Stomach smooth muscle (tissue), 2 donors: ENCODE measurements around the gene SCAMP1.

Experiments used
- H3K27ac ChIP-seq: one replicate; pipeline ENCODE4 v1.7.0; 2013; ENCODE audit warnings: mild to moderate bottlenecking, low read length, inconsistent platforms
- H3K27me3 ChIP-seq, 2 donors: one replicate each; pipeline ENCODE4 v1.7.0; 2013; ENCODE audit warnings: low read length in 2 of 2; ENCODE audit not compliant: insufficient read depth in 2 of 2, control insufficient read depth in 1 of 2
- H3K36me3 ChIP-seq, 2 donors: one replicate each; pipeline ENCODE4 v1.7.0; 2013; ENCODE audit warnings: low read length in 2 of 2; ENCODE audit not compliant: control insufficient read depth in 2 of 2, insufficient read depth in 2 of 2
- H3K4me1 ChIP-seq: one replicate; pipeline ENCODE4 v1.7.0; 2013; ENCODE audit warnings: low read length; ENCODE audit not compliant: control insufficient read depth, insufficient read depth
- H3K4me3 ChIP-seq, 2 donors: one replicate each; pipeline ENCODE4 v1.7.0; 2013; ENCODE audit warnings: low read length in 2 of 2
- H3K9ac ChIP-seq, 2 donors: one replicate each; pipeline ENCODE4 v1.7.0; 2013; ENCODE audit warnings: low read length in 2 of 2, mild to moderate bottlenecking in 1 of 2
- H3K9me3 ChIP-seq, 2 donors: one replicate each; pipeline ENCODE4 v1.7.0; 2013; ENCODE audit warnings: low read length in 2 of 2; ENCODE audit not compliant: control insufficient read depth in 2 of 2
- donor health status: healthy.
- donor health status: Pancreatic carcinoma.

The SCAMP1 gene

GRCh38 chr5:78496373-78496772 lies 136.0 kb downstream of the SCAMP1 start:
- Histone ChIP-seq H3K27ac (no peak overlapping the region), H3K27me3 (no peaks in the 10 kb centered on the region), H3K9me3 (no peaks in the 10 kb centered on the region)

GRCh38 chr5:78497573-78498533 lies 137.4 kb downstream of the SCAMP1 start:
- Histone ChIP-seq H3K9me3 (no peaks in the 10 kb centered on the region), H3K4me1 (peaks cover 42% of the 10 kb centered on the region), H3K27me3 (no peaks in the 10 kb centered on the region), H3K36me3 (no peaks in the 10 kb centered on the region), H3K27ac (no peak overlapping the region), H3K4me3 (peak overlapping the region in 1 of 2 donors; percentile 47), H3K9ac (peak overlapping the region in 1 of 2 donors; percentile 21)

More at GRCh38 chr5:78496373-78496772, 136.0 kb downstream of the SCAMP1 start:
- Histone ChIP-seq H3K4me3 (no peak overlapping the region), H3K4me1 (peaks cover 38% of the 10 kb centered on the region), H3K36me3 (no peaks in the 10 kb centered on the region), H3K9ac (no peak overlapping the region)

- Histone ChIP-seq H3K36me3 (no peaks in the 10 kb centered on the region), H3K27ac (no peak overlapping the region), H3K9me3 (no peaks in the 10 kb centered on the region), H3K4me3 (no peak overlapping the region), H3K4me1 (peaks cover 49% of the 10 kb centered on the region), H3K27me3 (no peaks in the 10 kb centered on the region), H3K9ac (no peak overlapping the region)
Measured at GRCh38 chr5:78499485-78499884, 139.1 kb downstream of the SCAMP1 start.

GRCh38 chr5:78500028-78500427 lies 139.6 kb downstream of the SCAMP1 start:
- Histone ChIP-seq H3K9ac (no peak overlapping the region), H3K27ac (no peak overlapping the region), H3K4me1 (peaks cover 55% of the 10 kb centered on the region), H3K9me3 (no peaks in the 10 kb centered on the region), H3K27me3 (no peaks in the 10 kb centered on the region), H3K4me3 (no peak overlapping the region), H3K36me3 (no peaks in the 10 kb centered on the region)

- no peaks in the 10 kb centered on the region for H3K9me3 ChIP-seq
- no peak overlapping the region for H3K27ac ChIP-seq
- H3K27me3 ChIP-seq = no peaks in the 10 kb centered on the region
- H3K4me3 ChIP-seq = no peak overlapping the region
- peaks cover 63% of the 10 kb centered on the region for H3K4me1 ChIP-seq
- no peaks in the 10 kb centered on the region for H3K36me3 ChIP-seq
- H3K9ac ChIP-seq = no peak overlapping the region
Measured at GRCh38 chr5:78500871-78501270, 140.5 kb downstream of the SCAMP1 start.

GRCh38 chr5:78501411-78502352 lies 141.3 kb downstream of the SCAMP1 start:
- Histone ChIP-seq H3K27ac (peak overlapping the region; percentile 49), H3K4me3 (no peak overlapping the region), H3K27me3 (no peaks in the 10 kb centered on the region), H3K9ac (no peak overlapping the region), H3K9me3 (no peaks in the 10 kb centered on the region), H3K36me3 (no peaks in the 10 kb centered on the region), H3K4me1 (peaks cover 62% of the 10 kb centered on the region)

- H3K4me1 ChIP-seq = peaks cover 59% of the 10 kb centered on the region
- no peaks in the 10 kb centered on the region for H3K27me3 ChIP-seq
- H3K9me3 ChIP-seq = no peaks in the 10 kb centered on the region
- peak overlapping the region; percentile 42 to 46 for H3K9ac ChIP-seq
- H3K27ac ChIP-seq = peak overlapping the region; percentile 85
- H3K4me3 ChIP-seq = peak overlapping the region in 1 of 2 donors; percentile 55
- H3K36me3 ChIP-seq = no peaks in the 10 kb centered on the region
Measured at GRCh38 chr5:78503958-78504653, 143.7 kb downstream of the SCAMP1 start.

- Histone ChIP-seq H3K9ac (peak overlapping the region; percentile 46 to 51), H3K27me3 (no peaks in the 10 kb centered on the region), H3K27ac (peak overlapping the region; percentile 85), H3K36me3 (no peaks in the 10 kb centered on the region), H3K4me1 (peaks cover 65% of the 10 kb centered on the region), H3K4me3 (peak overlapping the region in 1 of 2 donors; percentile 55), H3K9me3 (no peaks in the 10 kb centered on the region)
Measured at GRCh38 chr5:78504704-78505677, 144.6 kb downstream of the SCAMP1 start.

GRCh38 chr5:78505860-78506259 lies 145.4 kb downstream of the SCAMP1 start:
- Histone ChIP-seq H3K27ac (peak overlapping the region; percentile 85), H3K36me3 (no peaks in the 10 kb centered on the region), H3K4me1 (peaks cover 71% of the 10 kb centered on the region)

More at GRCh38 chr5:78505860-78506259, 145.4 kb downstream of the SCAMP1 start:
- Histone ChIP-seq H3K4me3 (no peak overlapping the region), H3K9me3 (no peaks in the 10 kb centered on the region), H3K9ac (peak overlapping the region in 1 of 2 donors; percentile 8), H3K27me3 (no peaks in the 10 kb centered on the region)
